ENCODE results near the gene BRD2. TPM values are rescaled to one million over a fixed set of nuclear protein-coding genes. Genes with fewer than 3 reads are reported as not detected.

BRD2 gene
- total RNA-seq, 4 donors from 2014 or later, result 107 to 154 (median 124) TPM

GRCh38 chr6:33007831-33008400 lies 39.5 kb downstream of the BRD2 start:
- H3K4me1 ChIP-seq, result peaks cover 0 to 7% (median 0%) of the 10 kb centered on the region in 3 donors
- TF ChIP-seq POLR2AphosphoS5 (IDR thresholded peaks at IDR 0.05) (no peak), EP300 (IDR thresholded peaks at IDR 0.05) (no peak), CTCF (IDR thresholded peaks at IDR 0.05) (no peak), POLR2A (IDR thresholded peaks at IDR 0.05) (no peak)
- no peaks in the 10 kb centered on the region for H3K36me3 ChIP-seq
- no peaks in the 10 kb centered on the region for H3K9me3 ChIP-seq
- no peak overlapping the region for H3K4me3 ChIP-seq
- 20 to 65% methylated on average over 1 to 9 of the region's 26 CpGs for WGBS, 2 donors (ENCODE audit: low coverage in 1 of 2)
- no peak overlapping the region for H3K27ac ChIP-seq
- peaks cover 66% of the 10 kb centered on the region for H3K27me3 ChIP-seq
- ATAC-seq, result no peak

- Histone ChIP-seq H3K4me1 (peaks cover 0 to 7% (median 0%) of the 10 kb centered on the region in 3 donors), H3K27ac (peak within 1 kb of the TSS in 1 of 4 donors; percentile 30), H3K27me3 (peaks cover 76% of the 10 kb centered on the region), H3K36me3 (no peaks in the 10 kb centered on the region), H3K9me3 (no peaks in the 10 kb centered on the region), H3K4me3 (peak within 1 kb of the TSS in 1 of 2 donors; percentile 36)
- TF ChIP-seq POLR2A (IDR thresholded peaks at IDR 0.05) (no peak), EP300 (IDR thresholded peaks at IDR 0.05) (no peak)
- 24 to 39% methylated on average over 13 to 21 of the region's 24 CpGs for WGBS, 2 donors (ENCODE audit: low coverage in 1 of 2)
- ATAC-seq, result no peak
These were observed 40.8 kb downstream of the BRD2 start, which contains the start of gene HLA-DOA for GRCh38 chr6:33008944-33009861. Gene HLA-DOA (minus strand): TSS chr6:33009591.

GRCh38 chr6:33010356-33010755 lies 42.0 kb downstream of the BRD2 start:
- no peak for TF ChIP-seq EP300 (IDR thresholded peaks at IDR 0.05)
- TF ChIP-seq POLR2AphosphoS5 (IDR thresholded peaks at IDR 0.05), result no peak
- TF ChIP-seq CTCF (IDR thresholded peaks at IDR 0.05), result no peak
- TF ChIP-seq POLR2A (IDR thresholded peaks at IDR 0.05), result no peak
- no peak for ATAC-seq
- WGBS, 2 donors (ENCODE audit: low coverage in 1 of 2), result 53 to 61% methylated on average over 6 to 7 of the region's 7 CpGs

GRCh38 chr6:33013608-33014007 lies 45.2 kb downstream of the BRD2 start:
- H3K4me1 ChIP-seq, result peaks cover 0 to 26% (median 0%) of the 10 kb centered on the region in 3 donors
- no peak for TF ChIP-seq POLR2A (IDR thresholded peaks at IDR 0.05)
- TF ChIP-seq CTCF (IDR thresholded peaks at IDR 0.05), result no peak
- no peak for TF ChIP-seq POLR2AphosphoS5 (IDR thresholded peaks at IDR 0.05)
- TF ChIP-seq EP300 (IDR thresholded peaks at IDR 0.05), result no peak
- H3K4me3 ChIP-seq, result no peak overlapping the region
- ATAC-seq, result no peak
- 100% methylated on average over 1 of the region's 4 CpGs; no CpG with 5 or more reads in 1 of the 2 donors for WGBS, 2 donors (ENCODE audit: low coverage in 1 of 2)
- H3K36me3 ChIP-seq, result no peaks in the 10 kb centered on the region
- no peaks in the 10 kb centered on the region for H3K9me3 ChIP-seq
- peaks cover 65% of the 10 kb centered on the region for H3K27me3 ChIP-seq
- no peak overlapping the region for H3K27ac ChIP-seq

More at GRCh38 chr6:33010356-33010755, 42.0 kb downstream of the BRD2 start:
- H3K9me3 ChIP-seq, result no peaks in the 10 kb centered on the region
- no peaks in the 10 kb centered on the region for H3K36me3 ChIP-seq
- no peak overlapping the region for H3K4me3 ChIP-seq
- peaks cover 0 to 16% (median 0%) of the 10 kb centered on the region in 3 donors for H3K4me1 ChIP-seq
- no peak overlapping the region for H3K27ac ChIP-seq
- H3K27me3 ChIP-seq, result peaks cover 74% of the 10 kb centered on the region

GRCh38 chr6:33014841-33015634 lies 46.6 kb downstream of the BRD2 start:
- WGBS, 2 donors (ENCODE audit: low coverage in 1 of 2), result 10 to 15% methylated on average over 5 to 6 of the region's 6 CpGs
- peak; percentile 43 for ATAC-seq
- Histone ChIP-seq H3K36me3 (no peaks in the 10 kb centered on the region), H3K4me3 (no peak overlapping the region), H3K27ac (peak overlapping the region in 3 of 4 donors; percentile 7 to 56 (median 28)), H3K27me3 (peaks cover 53% of the 10 kb centered on the region), H3K4me1 (peaks cover 0 to 33% (median 7%) of the 10 kb centered on the region in 3 donors), H3K9me3 (no peaks in the 10 kb centered on the region)
- no peak for TF ChIP-seq POLR2A (IDR thresholded peaks at IDR 0.05)
- TF ChIP-seq EP300 (IDR thresholded peaks at IDR 0.05), result no peak
- TF ChIP-seq POLR2AphosphoS5 (IDR thresholded peaks at IDR 0.05), result no peak
- TF ChIP-seq CTCF (IDR thresholded peaks at IDR 0.05), result peak; percentile 80 to 86 (median 84)
